ENCODE results near the gene IMPDH1.

Gene IMPDH1

GRCh38 chr7:128387216-128388144 is 22.3 kb downstream of the IMPDH1 start:
- DNase-seq, result peak; percentile 56

- no peak for DNase-seq
Observed at GRCh38 chr7:128385988-128386925, 23.5 kb downstream of the IMPDH1 start.

GRCh38 chr7:128384726-128385125 is 25.1 kb downstream of the IMPDH1 start:
- no peak for DNase-seq

- no peak for DNase-seq
Observed at GRCh38 chr7:128383776-128384175, 26.0 kb downstream of the IMPDH1 start.

GRCh38 chr7:128381161-128381821 is 28.5 kb downstream of the IMPDH1 start:
- DNase-seq, result peak; percentile 25

- DNase-seq, result no peak
Observed at GRCh38 chr7:128380483-128381106, 29.2 kb downstream of the IMPDH1 start.

- DNase-seq, result no peak
Observed at GRCh38 chr7:128379900-128380479, 29.8 kb downstream of the IMPDH1 start.

- DNase-seq, result no peak
Observed at GRCh38 chr7:128378637-128379036, 31.1 kb downstream of the IMPDH1 start.

GRCh38 chr7:128376077-128376476 is 33.7 kb downstream of the IMPDH1 start:
- no peak for DNase-seq

GRCh38 chr7:128374041-128374440 is 35.7 kb downstream of the IMPDH1 start:
- DNase-seq, result no peak

- DNase-seq, result no peak
Observed at GRCh38 chr7:128373606-128374005, 36.2 kb downstream of the IMPDH1 start.

- DNase-seq, result no peak
Observed at GRCh38 chr7:128370491-128370890, 39.3 kb downstream of the IMPDH1 start.

- DNase-seq, result no peak
Observed at GRCh38 chr7:128366986-128367385, 42.8 kb downstream of the IMPDH1 start.

- no peak for DNase-seq
Observed at GRCh38 chr7:128366300-128366699, 43.5 kb downstream of the IMPDH1 start.

GRCh38 chr7:128365432-128365831 is 44.4 kb downstream of the IMPDH1 start:
- DNase-seq, result no peak

- no peak for DNase-seq
Observed at GRCh38 chr7:128364166-128364870, 45.5 kb downstream of the IMPDH1 start.

- DNase-seq, result no peak
Observed at GRCh38 chr7:128363261-128363721, 46.5 kb downstream of the IMPDH1 start.

GRCh38 chr7:128362670-128363069 is 47.1 kb downstream of the IMPDH1 start:
- no peak for DNase-seq

- peak; percentile 27 for DNase-seq
Observed at GRCh38 chr7:128361411-128362379, 48.1 kb downstream of the IMPDH1 start, which contains the start of gene PRRT4. TSS of gene PRRT4 (minus strand) at chr7:128361690.

GRCh38 chr7:128360359-128360678 is 49.5 kb downstream of the IMPDH1 start:
- no peak for DNase-seq

All from T-helper 9 cell (primary cell).